ACHN (cell line): Measurements from ENCODE around the gene ITGB8.

Experiments
- DNase-seq: peaks from one replicate; pipeline ENCODE4 v3.0.0-alpha.2; 2015
- in situ Hi-C: cut with HindIII; loops from 2 replicates; pipeline ENCODE4 v1.10.0; 2017; ENCODE audit warnings: low sequenced_read_pairs, low pct_ligation_motif_present, low pct_unique_long_range_greater_than_20kb

Gene ITGB8

GRCh38 chr7:20438694-20439376 lies 108.1 kb downstream of the ITGB8 start:
- in situ Hi-C loops, result no loop called here

GRCh38 chr7:20439416-20440185 lies 108.9 kb downstream of the ITGB8 start:
- no peak for DNase-seq
- in situ Hi-C loops, result no loop called here

More at GRCh38 chr7:20438694-20439376, 108.1 kb downstream of the ITGB8 start:
- no peak for DNase-seq

- peak; percentile 46 for DNase-seq
Measured at GRCh38 chr7:20440472-20441105, 109.9 kb downstream of the ITGB8 start.

GRCh38 chr7:20441346-20441745 lies 110.6 kb downstream of the ITGB8 start:
- in situ Hi-C loops, result no loop called here

More at GRCh38 chr7:20440472-20441105, 109.9 kb downstream of the ITGB8 start:
- in situ Hi-C loops, result no loop called here

GRCh38 chr7:20441991-20442441 lies 111.3 kb downstream of the ITGB8 start:
- in situ Hi-C loops, result no loop called here
- no peak for DNase-seq

More at GRCh38 chr7:20441346-20441745, 110.6 kb downstream of the ITGB8 start:
- DNase-seq, result no peak

- no peak for DNase-seq
- in situ Hi-C loops, result no loop called here
Measured at GRCh38 chr7:20442951-20443350, 112.3 kb downstream of the ITGB8 start.

GRCh38 chr7:20444030-20444800 lies 113.5 kb downstream of the ITGB8 start:
- in situ Hi-C loops, result no loop called here

GRCh38 chr7:20447021-20447650 lies 116.4 kb downstream of the ITGB8 start:
- DNase-seq, result no peak
- in situ Hi-C loops, result no loop called here

More at GRCh38 chr7:20444030-20444800, 113.5 kb downstream of the ITGB8 start:
- no peak for DNase-seq

GRCh38 chr7:20449176-20449575 lies 118.5 kb downstream of the ITGB8 start:
- in situ Hi-C loops, result no loop called here
- DNase-seq, result no peak

- in situ Hi-C loops, result no loop called here
- no peak for DNase-seq
Measured at GRCh38 chr7:20450536-20450935, 119.8 kb downstream of the ITGB8 start.

- DNase-seq, result no peak
- in situ Hi-C loops, result no loop called here
Measured at GRCh38 chr7:20454202-20454601, 123.5 kb downstream of the ITGB8 start.

- in situ Hi-C loops, result no loop called here
- DNase-seq, result no peak
Measured at GRCh38 chr7:20456701-20457100, 126.0 kb downstream of the ITGB8 start.

- no peak for DNase-seq
- in situ Hi-C loops, result no loop called here
Measured at GRCh38 chr7:20458521-20458920, 127.8 kb downstream of the ITGB8 start.

GRCh38 chr7:20459419-20459818 lies 128.7 kb downstream of the ITGB8 start:
- DNase-seq, result no peak
- in situ Hi-C loops, result no loop called here

GRCh38 chr7:20464891-20465290 lies 134.2 kb downstream of the ITGB8 start:
- in situ Hi-C loops, result no loop called here
- no peak for DNase-seq
